Stomach (tissue), 4 donors: ENCODE data around the gene SDR42E2.

Experiments
- CTCF ChIP-seq, 7 experiments: fragments of 450-650 bp in 4 of 7; fragments of 200-600 bp in 3 of 7; sonication (generic) in 3 of 7; IDR thresholded peaks; one replicate each; pipeline ENCODE4 v1.5.1; 2016 to 2019; ENCODE audit warnings: antibody characterized with exemption in 7 of 7, control low read depth in 2 of 7, mild to moderate bottlenecking in 1 of 7
- EP300 ChIP-seq: sonication (generic); formaldehyde crosslinking; IDR thresholded peaks from one replicate; pipeline ENCODE4 v1.6.1; 2017; ENCODE audit warnings: antibody characterized with exemption
- POLR2A ChIP-seq, 4 donors: fragments of 450-650 bp; IDR thresholded peaks; one replicate each; pipeline ENCODE4 v1.6.1; 2016; ENCODE audit warnings: antibody characterized with exemption in 4 of 4, control low read depth in 2 of 4, mild to moderate bottlenecking in 1 of 4, moderate library complexity in 1 of 4
- POLR2AphosphoS5 ChIP-seq, 3 donors: sonication (generic); formaldehyde crosslinking; IDR thresholded peaks; one replicate each; pipeline ENCODE4 v1.6.1; 2016; ENCODE audit warnings: antibody characterized with exemption in 3 of 3

GRCh38 chr16:22198547-22199293 lies 36.4 kb downstream of the SDR42E2 start:
- TF ChIP-seq POLR2A (IDR thresholded peaks at IDR 0.05) = no peak
- no peak for TF ChIP-seq POLR2AphosphoS5 (IDR thresholded peaks at IDR 0.05)
- no peak for TF ChIP-seq CTCF (IDR thresholded peaks at IDR 0.05)
- no peak for TF ChIP-seq EP300
